Loucy (cell line): ENCODE results near the gene PARD3B.

Source experiments
- H2AFZ ChIP-seq: fragments of 200-600 bp; sonication (generic); 2 replicates; pipeline ENCODE4 v1.6.0; 2016; ENCODE audit warnings: antibody characterized with exemption, mild to moderate bottlenecking, low read length, moderate library complexity
- H3F3A ChIP-seq: fragments of 200-600 bp; 2 replicates; pipeline ENCODE4 v1.6.0; 2016; ENCODE audit warnings: antibody characterized with exemption, low read depth, mild to moderate bottlenecking
- H3K27me3 ChIP-seq: fragments of 200-600 bp; sonication (generic); 2 replicates; pipeline ENCODE4 v1.6.1; 2014; ENCODE audit warnings: low read length, mild to moderate bottlenecking; ENCODE audit not compliant: insufficient read depth, poor library complexity, severe bottlenecking
- H3K36me3 ChIP-seq: fragments of 200-600 bp; sonication (generic); 2 replicates; pipeline ENCODE4 v1.6.1; 2016; ENCODE audit warnings: low read length; ENCODE audit not compliant: insufficient read depth
- H3K4me1 ChIP-seq: fragments of 200-600 bp; sonication (generic); 2 replicates; pipeline ENCODE4 v1.5.1; 2014; ENCODE audit warnings: low read length, mild to moderate bottlenecking; ENCODE audit not compliant: insufficient read depth, poor library complexity, severe bottlenecking
- H3K4me2 ChIP-seq: fragments of 200-600 bp; sonication (generic); 2 replicates; pipeline ENCODE4 v1.6.0; 2014; ENCODE audit warnings: antibody characterized with exemption, low read length, low read depth, mild to moderate bottlenecking; ENCODE audit not compliant: poor library complexity, severe bottlenecking
- H3K4me3 ChIP-seq: fragments of 200-600 bp; sonication (generic); 2 replicates; pipeline ENCODE4 v1.5.1; 2014; ENCODE audit warnings: low read length, mild to moderate bottlenecking, mixed read lengths; ENCODE audit not compliant: poor library complexity, severe bottlenecking
- H3K79me2 ChIP-seq: fragments of 200-600 bp; sonication (generic); 2 replicates; pipeline ENCODE4 v1.6.1; 2014; ENCODE audit warnings: low read length; ENCODE audit not compliant: insufficient read depth
- H3K9ac ChIP-seq: fragments of 200-600 bp; sonication (generic); 2 replicates; pipeline ENCODE4 v1.6.0; 2014; ENCODE audit warnings: mild to moderate bottlenecking, low read depth, low read length, moderate library complexity; ENCODE audit not compliant: poor library complexity, severe bottlenecking
- H3K9me2 ChIP-seq: fragments of 200-600 bp; sonication (generic); replicated peaks from 2 replicates; pipeline ENCODE4 v1.6.1; 2016; ENCODE audit warnings: low read depth, low read length, mixed read lengths
- H3K9me3 ChIP-seq: fragments of 200-600 bp; sonication (generic); 2 replicates; pipeline ENCODE4 v1.6.1; 2014; ENCODE audit warnings: mild to moderate bottlenecking, antibody characterized with exemption, low read length, low read depth; ENCODE audit not compliant: insufficient read depth
- H4K20me1 ChIP-seq: fragments of 200-600 bp; sonication (generic); 2 replicates; pipeline ENCODE4 v1.6.0; 2014; ENCODE audit warnings: antibody characterized with exemption, low read length, mild to moderate bottlenecking; ENCODE audit not compliant: insufficient read depth, poor library complexity, severe bottlenecking
- EZH2phosphoT487 ChIP-seq: fragments of 200-600 bp; IDR thresholded peaks from 2 replicates; pipeline ENCODE4 v1.6.1; 2018; ENCODE audit warnings: antibody characterized with exemption, mild to moderate bottlenecking, moderate library complexity, borderline replicate concordance
- TF ChIP-seq, protein P1 (sequence below): fragments of 200-600 bp; sonication (generic); conservative IDR thresholded peaks from 2 replicates; pipeline ENCODE4 v1.5.1; 2014; ENCODE audit warnings: mild to moderate bottlenecking, antibody characterized with exemption, low read length

The PARD3B gene

DNA sequence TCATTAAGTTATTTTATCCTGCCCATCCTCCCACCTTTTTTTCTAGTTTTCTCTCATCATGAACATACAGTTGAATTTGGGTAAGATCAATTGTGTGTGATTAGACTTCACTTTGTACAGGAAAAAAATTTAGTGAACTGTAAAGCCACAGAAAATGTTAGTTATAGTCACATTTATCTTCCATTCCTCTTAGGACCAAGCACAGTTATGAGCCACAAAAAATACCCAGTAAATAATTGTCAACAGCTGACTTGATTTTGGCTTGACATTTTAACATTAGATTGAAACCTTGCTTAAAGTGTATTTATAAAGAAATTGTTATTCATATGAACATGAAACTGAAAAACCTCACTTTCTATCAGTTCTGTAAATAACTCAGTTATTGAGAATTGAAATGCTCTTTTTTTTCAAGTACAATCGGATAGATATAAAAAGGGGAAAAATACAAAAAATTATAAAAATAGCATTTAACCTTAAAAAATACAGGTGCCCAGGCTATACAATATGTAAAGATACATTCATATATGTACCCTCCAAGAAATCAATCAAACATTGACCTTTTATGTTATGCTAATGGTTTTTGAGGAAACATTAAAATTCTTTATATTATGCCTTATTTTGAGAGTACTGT lies 747.5 kb downstream of the PARD3B start:
- no peak overlapping the region for H3K4me3 ChIP-seq
- no peaks in the 10 kb centered on the region for H4K20me1 ChIP-seq
- no peaks in the 10 kb centered on the region for H3K36me3 ChIP-seq
- no peak overlapping the region for H3K9ac ChIP-seq
- no peaks in the 10 kb centered on the region for H3K4me1 ChIP-seq
- H3F3A ChIP-seq, result no peaks in the 10 kb centered on the region
- no peaks in the 10 kb centered on the region for H3K27me3 ChIP-seq
- H3K9me2 ChIP-seq, result no peaks in the 10 kb centered on the region
- no peaks in the 10 kb centered on the region for H3K79me2 ChIP-seq
- TF ChIP-seq, protein P1, sequence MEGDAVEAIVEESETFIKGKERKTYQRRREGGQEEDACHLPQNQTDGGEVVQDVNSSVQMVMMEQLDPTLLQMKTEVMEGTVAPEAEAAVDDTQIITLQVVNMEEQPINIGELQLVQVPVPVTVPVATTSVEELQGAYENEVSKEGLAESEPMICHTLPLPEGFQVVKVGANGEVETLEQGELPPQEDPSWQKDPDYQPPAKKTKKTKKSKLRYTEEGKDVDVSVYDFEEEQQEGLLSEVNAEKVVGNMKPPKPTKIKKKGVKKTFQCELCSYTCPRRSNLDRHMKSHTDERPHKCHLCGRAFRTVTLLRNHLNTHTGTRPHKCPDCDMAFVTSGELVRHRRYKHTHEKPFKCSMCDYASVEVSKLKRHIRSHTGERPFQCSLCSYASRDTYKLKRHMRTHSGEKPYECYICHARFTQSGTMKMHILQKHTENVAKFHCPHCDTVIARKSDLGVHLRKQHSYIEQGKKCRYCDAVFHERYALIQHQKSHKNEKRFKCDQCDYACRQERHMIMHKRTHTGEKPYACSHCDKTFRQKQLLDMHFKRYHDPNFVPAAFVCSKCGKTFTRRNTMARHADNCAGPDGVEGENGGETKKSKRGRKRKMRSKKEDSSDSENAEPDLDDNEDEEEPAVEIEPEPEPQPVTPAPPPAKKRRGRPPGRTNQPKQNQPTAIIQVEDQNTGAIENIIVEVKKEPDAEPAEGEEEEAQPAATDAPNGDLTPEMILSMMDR, result no peak
- TF ChIP-seq EZH2phosphoT487, result no peak
- H3K9me3 ChIP-seq, result no peaks in the 10 kb centered on the region
- no peak overlapping the region for H2AFZ ChIP-seq
- no peak overlapping the region for H3K4me2 ChIP-seq

DNA sequence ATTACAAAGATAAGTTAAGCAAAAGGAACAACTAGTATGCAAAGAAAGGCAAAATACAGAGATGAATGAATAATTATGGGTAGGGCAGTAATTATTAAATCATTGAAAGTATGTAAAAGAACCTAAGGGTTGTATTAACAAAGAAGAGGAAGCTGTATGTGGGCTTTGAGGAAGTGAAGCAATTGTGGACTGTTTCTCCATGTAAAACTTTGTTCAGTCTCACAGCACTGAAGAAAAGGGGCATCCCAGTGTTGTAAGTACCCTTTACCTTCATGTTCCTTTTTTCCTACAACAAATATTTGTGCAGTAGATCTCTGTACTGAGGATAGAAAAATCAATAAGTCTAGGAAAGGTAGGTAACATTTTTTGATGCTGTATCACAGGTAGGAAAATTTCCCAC lies 748.3 kb downstream of the PARD3B start:
- Histone ChIP-seq H3K36me3 (no peaks in the 10 kb centered on the region), H3K79me2 (no peaks in the 10 kb centered on the region)

DNA sequence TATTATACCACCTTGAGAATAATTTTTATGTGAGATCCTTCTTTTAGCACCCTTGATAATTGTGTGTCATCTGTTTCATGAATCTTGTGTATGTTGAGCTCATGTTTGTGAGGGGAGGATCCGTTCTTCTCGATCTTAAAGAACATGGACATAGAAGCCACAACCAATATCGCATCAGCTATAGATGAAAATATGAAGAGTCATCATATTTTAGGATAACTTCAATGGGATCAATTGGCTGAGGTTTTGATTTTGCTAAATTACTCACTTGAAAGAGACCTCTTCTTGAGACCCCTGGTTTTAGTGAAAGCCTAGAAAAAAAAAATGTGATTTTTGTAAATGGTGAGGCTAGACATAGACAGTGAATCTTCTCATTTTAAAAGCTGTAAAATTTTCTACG lies 751.7 kb downstream of the PARD3B start:
- Histone ChIP-seq H3K4me3 (no peak overlapping the region), H3K9me2 (no peaks in the 10 kb centered on the region), H3K27me3 (no peaks in the 10 kb centered on the region), H3K9ac (no peak overlapping the region), H3K4me2 (no peak overlapping the region), H3K36me3 (no peaks in the 10 kb centered on the region), H3K4me1 (no peaks in the 10 kb centered on the region), H3F3A (no peaks in the 10 kb centered on the region), H3K79me2 (no peaks in the 10 kb centered on the region), H4K20me1 (no peaks in the 10 kb centered on the region), H3K9me3 (no peaks in the 10 kb centered on the region), H2AFZ (no peak overlapping the region)
- no peak for TF ChIP-seq EZH2phosphoT487
- TF ChIP-seq, protein P1, result no peak

More for the DNA sequence above, 748.3 kb downstream of the PARD3B start:
- Histone ChIP-seq H3K4me2 (no peak overlapping the region), H3K9me2 (no peaks in the 10 kb centered on the region), H4K20me1 (no peaks in the 10 kb centered on the region), H3K27me3 (no peaks in the 10 kb centered on the region), H3K9ac (no peak overlapping the region), H3F3A (no peaks in the 10 kb centered on the region), H3K4me3 (no peak overlapping the region), H3K4me1 (no peaks in the 10 kb centered on the region), H3K9me3 (no peaks in the 10 kb centered on the region), H2AFZ (no peak overlapping the region)
- TF ChIP-seq, protein P1, result no peak
- TF ChIP-seq EZH2phosphoT487, result no peak
